Activated T-cell treated with anti-CD3 and anti-CD28 coated beads, Interleukin-2, amount 50 U/mL, for 48 hours (primary cell): ENCODE results near the gene CDK6.

Source experiments
- DNase-seq, 2 experiments: peaks; one replicate each; pipeline ENCODE4 v3.0.0-alpha.2; 2020

Gene CDK6

DNA sequence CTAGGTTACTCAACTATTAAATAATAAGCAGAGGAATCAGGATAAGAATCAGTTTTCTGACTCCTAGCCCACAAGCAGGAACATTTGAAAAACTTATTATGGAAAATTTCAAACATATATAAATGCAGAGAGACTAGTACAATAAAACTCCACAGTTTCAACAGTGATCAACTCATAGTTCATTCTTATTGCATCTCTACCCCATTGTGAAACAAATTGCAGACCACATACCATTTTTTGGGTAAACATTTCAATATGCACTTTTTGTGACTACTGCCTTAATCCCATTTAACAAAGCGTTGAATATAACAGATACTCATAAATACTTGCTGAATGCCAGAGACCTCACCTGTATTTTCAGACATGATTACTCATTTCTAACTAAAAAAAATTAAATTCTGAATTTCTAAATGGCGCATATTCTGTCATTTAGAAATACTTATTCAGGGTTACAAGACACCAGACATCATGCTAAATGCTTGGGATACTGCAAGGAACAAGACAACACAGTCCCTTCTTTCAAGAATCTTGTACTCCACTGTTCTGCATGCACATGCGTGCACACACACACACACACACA is 11.4 kb downstream of the CDK6 start:
- no peak for DNase-seq

DNA sequence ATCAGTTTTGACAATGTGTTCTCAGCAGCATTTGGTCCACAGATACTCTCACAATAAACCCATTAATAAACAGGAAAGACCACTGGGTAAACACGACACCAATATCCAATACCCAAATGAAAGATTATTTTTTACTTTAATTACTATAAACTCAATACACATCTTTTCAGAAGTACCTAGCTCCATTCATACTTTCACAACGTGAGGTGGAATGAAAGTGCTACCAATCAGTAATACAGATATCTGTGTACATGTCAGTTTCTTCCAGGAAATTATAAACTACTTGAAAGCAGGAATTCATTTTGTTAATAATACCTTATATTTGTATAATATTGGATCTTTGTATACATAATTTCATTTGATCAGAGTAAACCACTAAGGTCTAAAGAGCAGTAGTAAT is 11.9 kb downstream of the CDK6 start:
- no peak for DNase-seq

DNA sequence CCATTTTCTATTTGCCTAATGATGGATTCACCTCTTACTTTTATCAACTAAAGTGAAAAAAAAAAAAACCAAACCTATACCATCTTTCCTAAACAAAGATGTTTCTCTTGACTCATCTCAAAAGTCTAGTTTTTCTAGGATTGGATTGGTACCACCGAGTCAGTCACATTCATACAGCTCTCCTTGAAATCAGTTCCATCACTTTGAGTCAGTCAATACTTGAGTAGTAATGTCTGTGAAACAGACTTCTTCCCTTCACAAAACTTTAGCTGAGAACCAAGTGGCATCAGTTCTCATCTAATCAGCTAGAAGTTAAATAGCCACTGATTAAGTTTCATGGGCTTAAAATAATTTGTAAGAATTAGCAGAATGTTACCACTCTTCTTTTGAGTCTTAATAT is 13.3 kb downstream of the CDK6 start:
- no peak for DNase-seq

DNA sequence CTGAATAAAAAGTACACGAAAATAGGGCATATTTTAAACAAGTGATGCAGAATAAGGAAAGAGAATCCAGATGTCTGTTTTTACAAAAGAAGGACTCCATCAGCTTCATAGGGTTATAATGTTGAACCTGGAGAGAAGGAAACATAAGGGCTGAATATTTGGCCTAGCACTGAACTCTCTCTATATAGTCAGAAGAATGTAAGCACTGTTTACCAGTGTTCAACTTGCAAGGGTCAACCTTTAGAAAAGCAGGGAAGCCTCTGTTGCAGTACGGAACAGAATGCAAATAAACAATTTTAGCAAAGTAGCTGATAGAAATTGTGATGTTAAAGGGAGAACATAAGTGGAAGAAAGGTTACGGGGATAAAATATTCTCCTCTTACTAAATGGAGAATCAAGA is 16.2 kb downstream of the CDK6 start:
- DNase-seq, result no peak

DNA sequence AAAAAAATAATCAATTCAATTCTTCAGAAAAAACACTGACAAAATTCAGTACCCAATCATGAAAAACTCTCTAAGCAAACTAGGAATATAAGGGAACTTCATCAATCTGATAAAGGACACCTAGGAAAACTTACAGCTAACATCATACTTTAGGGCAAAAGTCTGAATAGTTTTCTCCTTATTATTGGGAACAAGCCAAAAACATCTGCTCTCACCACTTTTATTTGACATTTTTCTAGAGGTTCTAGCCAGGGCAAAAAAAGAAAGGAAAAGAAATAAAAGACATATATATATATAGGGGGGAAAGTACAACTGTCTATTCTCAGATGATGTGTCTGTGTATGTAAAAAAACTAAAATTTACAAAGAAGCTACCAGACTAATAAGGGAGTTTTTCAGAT is 19.0 kb downstream of the CDK6 start:
- no peak for DNase-seq

DNA sequence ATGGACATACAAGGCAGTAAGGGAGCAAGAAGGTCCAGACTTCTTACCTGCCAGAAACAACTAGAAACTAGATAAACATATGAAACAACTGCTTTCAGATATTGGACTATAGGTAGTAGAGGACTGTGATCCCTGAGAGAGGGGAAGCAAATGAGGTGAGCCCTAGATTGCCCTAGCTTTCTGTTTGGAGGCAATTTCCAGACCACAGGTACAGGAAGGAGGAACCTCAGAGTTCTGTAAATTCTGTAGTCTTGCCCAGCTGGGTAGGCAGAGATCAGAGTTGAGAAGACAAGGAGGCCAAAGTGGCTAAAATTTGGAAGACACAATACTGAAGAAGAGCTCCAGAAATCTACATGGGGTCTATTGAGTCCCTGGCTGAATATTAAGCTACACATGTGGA is 21.0 kb downstream of the CDK6 start:
- DNase-seq, result no peak

DNA sequence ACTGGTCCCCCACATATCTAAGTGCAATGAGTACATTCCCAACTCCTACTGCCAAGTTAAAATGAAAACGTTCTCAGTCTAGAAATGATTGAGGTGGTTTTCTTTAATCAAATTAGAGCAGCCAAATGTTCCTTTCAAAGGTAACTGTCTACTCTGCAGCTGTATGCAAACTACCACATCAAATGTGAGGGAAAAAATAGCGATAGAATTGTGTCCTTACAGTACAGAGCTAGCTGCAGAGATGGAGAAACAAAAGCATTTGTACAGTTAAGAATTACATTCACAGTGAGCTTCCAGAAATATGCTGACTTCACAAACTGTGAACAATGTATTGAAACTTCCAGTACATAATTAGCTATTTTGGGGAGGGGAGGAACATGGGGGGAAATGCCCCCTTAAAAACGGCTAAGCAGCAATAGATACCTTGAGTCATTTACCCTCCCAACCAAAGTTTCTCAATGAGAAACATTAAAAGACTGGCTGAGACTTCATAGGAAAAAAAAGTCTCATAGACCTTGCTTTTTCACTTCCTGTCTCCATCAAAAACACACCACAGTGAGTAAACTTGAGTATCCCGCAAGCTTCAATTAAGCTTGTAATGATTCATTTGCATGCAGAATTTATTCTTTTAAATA is 22.9 kb downstream of the CDK6 start:
- no peak for DNase-seq

DNA sequence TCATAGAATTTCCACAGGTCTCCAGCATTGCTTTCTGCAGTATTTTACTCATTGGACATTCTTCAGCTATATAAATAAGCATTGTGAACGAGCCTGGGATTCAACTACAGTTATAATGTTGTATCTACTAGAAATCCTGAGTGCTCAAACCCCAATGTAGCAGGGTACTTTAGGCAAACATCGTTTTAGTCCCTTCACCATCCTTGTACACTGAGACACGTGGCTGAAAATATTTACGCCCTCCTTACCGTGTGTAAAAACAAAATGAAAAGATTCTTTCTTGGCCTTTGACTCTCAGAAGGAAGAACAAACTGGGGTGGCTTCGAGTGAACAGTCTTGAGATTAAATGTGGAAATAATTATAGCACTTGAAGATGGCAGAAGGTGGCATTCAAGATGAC is 25.2 kb downstream of the CDK6 start:
- no peak for DNase-seq

DNA sequence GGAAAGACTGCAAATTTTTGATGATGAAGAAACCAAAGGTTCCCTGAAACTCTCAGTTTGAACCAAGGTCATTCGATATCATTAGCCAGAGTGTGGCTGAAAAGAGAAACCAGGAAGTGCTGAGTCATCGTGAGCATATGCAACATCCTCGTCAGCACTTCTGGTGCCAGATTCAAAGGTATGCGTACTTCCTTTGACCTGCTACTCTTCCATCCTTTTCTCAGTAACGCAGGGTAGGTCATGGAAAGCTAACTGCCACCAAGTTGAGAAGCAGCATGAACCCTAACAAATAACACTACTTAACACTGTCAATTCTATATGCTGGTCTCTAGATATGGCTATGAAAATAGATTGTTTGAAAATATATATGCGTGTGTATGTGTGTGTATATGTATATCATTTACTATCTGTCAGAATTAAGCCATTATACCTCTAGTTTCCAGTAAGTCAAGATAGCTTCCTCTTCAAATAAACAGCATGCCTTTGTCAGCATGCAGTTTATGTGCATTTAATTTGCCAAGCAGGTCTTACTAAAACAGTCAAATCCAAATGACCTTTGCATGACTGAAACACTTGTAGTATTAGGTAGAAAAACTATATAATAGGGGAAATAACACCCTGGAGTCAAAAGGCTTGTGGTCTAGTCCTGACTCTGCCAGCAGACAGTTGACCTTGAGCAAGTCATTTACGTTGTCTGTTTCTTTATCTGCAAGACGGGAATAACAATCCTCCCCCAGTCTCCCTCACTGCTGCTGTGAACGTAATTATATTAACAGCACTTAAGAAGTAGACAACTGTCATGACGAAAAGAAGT is 26.4 kb downstream of the CDK6 start:
- DNase-seq, result peak in 1 of 2 experiments; percentile 64

DNA sequence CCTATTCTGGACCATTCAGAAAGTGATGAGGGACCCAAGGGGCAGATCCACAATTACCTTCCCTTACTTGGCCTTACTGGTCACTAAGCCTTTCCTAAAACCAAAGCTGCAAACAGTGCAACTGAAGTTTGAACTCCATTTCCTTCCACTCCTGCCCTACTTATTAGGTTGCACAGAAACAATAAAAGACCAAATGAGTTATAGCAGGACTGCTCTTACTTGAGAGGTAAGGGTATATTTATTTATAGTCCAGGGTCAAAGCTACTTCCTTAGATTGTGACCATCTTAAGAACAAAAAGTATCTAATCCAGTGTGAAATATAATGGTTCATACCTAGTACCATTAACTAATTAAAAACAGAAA is 27.0 kb downstream of the CDK6 start:
- no peak for DNase-seq

DNA sequence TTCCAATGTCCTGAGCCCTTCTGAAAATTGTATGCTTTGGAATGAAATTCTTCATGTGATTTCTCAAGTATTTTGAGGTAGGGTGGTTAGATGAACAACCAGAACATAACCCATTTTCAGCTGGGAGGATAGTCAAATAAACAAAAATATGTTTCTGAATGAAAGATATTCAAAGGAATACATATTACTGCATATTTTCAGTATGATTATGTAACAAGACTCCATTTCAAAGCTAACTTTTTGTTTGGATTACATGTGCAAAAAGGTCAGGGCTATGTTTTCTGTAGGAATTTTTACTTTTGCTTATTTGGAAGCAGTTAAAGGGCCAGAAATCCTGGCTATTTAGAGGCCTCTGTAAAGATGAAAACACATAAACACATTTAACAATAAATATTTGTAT is 27.7 kb downstream of the CDK6 start:
- no peak for DNase-seq

DNA sequence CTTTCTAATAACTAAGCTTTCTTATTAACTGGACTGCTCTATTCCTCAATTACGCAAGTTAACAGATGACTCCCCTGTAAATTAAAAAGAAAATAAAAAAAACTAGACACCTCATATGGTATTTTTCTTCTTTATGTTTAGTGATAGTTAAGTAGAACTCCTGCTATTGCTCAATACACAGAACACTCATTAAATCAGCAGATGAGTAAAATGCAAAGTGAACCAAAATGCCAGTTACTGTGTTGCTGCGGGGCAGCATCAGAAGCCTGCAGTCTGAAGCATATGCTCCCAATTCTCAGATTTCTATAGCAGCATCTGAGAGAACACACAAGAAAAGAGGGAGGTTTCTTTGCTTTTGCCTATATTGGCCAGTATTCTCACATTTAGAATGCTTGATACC is 28.4 kb downstream of the CDK6 start:
- no peak for DNase-seq

DNA sequence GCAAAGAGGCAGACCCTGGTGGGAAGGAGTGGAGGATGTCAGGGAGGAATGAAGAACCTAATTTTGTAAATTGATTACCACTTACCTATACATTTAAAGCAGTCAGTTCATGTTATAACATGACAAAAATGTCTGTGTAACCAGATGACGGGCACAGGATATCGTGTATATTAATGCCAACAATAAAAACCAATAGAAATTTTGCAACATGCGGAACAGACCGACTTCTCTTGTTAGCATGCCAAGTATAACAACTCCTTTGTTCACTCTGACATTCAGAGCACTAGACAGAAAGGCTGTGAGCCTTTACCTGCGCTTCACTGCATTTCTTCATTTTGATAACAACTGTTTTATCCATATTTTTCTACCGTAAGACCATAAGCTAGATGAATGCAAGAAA is 29.9 kb downstream of the CDK6 start:
- no peak for DNase-seq

DNA sequence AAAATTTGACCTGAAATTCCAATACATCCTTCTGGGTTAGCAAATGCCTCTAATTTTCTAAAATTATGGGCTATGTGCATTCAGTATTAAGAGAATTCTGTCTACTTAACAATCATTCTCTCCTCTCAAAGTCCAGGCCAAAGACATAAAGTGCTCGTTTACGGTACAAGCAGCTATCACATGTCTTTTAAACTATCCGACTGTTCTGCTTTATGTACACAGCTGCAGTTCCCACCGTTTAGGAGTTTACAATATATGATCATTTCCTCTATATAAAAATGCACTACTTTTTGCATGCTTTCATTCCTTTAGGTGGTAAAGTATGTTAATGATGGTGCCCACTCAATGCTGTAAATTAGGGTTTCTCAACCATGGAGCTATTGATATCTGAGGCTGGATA is 34.0 kb downstream of the CDK6 start:
- no peak for DNase-seq

DNA sequence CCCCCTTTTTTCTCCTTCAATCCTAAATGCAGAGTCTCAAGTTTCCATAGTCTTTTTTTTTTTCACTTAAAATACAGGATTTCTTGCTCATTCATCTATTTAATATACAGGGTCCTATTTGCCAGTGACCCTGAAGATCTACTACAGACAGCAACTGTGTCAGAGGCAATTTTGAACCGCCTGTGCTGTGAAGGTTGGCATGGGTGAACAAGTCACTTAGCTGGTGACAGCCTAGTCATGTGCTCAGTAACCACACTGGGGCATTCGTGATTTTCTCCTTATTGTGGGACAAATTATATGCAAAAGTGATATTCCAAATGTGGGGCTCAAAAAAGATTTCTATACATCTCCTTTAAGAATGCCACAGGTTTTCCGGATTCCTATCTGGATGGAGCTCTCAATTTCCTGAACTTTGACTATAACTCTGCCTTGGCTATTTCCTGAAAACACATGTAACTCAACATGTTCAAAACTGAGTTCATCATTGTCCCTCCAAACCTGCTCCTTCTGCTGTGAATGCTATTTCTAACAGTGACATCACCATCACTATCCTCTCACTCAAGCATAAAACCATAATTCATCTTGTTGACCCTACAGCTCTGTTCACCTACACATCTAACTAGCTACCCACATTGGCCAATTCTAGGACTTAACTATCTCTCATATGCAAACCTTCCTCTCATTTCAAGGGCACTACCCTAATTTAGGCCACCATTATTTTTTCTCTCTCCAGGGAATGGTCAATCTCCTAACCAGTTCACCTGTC is 36.7 kb downstream of the CDK6 start:
- no peak for DNase-seq

DNA sequence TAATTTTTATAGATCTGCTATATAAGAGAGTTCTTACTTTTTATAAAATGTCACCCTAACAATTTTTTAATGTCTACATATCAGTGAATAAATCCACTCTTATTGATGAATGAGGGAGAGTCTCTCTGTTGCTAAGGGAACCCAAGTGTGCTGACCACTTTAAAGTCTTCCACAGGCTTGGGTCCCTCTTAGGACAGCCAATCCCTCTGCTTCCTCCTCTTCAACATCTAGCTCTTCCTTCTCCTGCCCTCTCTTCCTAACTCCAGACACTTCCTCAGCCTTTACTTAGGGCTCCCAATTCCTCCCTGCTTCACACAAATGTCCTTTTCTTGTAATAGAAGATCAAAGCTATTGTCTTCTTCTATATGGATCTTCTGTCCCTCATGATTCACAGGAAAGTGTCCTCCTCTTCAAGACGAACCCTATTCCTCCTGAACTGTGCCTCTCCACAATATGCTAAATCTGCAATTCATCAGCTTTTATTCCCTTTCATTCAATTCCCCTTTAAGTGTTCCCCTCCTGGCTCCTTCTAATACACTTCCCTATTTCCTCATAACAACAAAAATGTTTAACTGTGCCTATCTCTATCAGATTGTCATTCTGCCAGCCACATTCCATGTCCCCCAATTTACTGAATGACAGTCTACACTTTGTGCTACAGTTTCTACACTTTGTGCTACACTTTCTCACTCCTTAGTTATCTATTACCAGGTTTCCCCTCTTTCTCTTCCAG is 37.7 kb downstream of the CDK6 start:
- DNase-seq, result no peak

DNA sequence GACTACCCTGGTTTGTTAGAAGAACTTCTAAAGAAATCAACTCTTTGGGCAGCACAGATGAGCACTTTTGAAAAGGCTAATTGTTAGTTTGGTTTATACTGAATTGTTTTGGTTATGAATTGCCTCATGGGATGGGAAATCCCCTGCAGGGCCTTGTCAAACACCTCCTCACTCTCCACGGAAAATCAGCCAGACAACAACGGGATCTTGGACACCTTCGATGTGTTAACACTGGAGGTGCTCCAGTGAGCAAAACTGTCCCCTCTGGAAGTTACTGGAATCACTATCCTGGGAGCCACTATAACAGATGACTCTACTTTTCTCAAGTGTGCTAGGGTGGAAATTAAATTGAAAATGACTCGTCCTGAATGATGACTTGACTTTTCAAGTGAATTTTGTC is 38.7 kb downstream of the CDK6 start:
- peak; percentile 62 to 65 for DNase-seq

DNA sequence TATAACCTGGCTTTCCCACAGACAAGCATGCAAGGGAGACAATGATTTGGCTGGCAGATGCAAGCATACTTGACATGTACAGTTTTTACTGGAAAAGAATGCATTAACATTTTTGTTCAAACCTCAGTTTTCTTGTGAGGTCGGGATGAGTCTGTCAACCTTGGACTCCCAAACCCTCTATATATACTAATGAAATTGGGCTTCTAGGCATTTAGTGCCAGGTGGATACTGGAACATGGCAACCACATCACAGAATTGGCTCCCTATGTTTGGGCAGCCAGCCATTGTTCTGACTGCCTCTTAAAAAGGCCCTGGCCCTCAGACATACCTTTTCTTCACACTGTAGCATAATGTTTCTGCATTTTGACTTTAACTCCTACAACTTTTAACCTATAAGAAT is 39.1 kb downstream of the CDK6 start:
- DNase-seq, result no peak

DNA sequence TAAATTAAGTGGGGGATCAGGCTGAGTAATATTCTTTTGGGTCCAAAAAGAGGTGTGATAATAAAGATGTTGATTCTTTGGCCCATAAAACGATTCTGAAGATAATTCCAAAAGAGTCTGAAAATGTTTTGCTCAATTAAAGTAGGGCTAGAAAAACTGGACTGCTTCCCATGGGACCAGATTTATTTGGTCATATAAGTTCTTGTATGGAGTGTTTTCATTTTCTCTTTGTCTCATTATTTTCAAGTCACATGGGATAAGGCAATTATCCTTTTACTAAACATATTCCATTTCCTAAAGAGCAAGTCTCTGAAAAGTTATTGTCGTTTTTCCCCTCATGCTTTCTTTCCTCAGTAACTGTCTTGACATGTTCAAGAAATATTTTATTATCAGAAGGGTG is 41.5 kb downstream of the CDK6 start:
- no peak for DNase-seq

DNA sequence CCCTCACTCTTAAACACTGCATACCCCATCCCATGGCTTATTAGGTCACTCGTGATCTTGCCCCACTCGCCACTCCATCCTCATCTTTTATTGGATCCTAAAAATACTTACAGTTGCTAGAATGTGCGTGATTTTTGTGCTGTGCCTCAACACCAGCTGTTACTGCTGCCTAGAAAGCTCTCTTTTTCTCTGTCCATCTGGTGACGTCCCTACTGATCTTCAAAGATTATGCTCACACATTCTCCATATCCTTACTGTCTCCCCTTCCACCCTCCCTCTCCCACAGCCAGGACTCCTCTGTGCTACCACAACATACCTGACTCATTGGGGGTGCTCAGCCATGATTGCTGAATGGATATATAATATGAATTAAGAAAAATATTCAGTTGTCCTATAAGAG is 42.0 kb downstream of the CDK6 start:
- DNase-seq, result no peak

DNA sequence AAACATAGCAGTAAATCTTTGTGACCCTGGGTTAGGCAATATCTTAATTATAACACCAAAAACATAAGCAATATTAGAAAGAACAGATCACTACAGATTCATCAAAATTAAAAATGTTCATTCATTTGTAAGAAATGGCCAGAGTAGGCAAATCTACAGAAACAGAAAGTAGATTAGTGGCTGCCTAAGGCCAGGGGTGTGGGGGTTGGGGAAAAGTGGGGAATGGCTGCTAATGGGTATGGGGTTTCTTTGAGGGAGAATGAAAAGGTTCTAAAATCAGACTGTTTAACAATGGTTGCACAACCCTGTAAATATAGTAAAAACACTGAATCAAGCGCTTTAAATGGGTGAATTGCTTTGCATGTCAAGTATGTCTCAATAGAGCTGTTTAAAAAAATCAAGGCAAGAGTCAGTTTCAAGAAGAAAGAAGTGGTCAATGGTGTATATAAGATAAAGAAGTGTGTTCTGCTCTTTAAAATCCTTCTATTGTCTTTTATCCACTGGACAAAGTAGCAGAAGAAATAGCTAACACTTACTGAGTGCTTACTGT is 42.6 kb downstream of the CDK6 start:
- DNase-seq, result no peak

DNA sequence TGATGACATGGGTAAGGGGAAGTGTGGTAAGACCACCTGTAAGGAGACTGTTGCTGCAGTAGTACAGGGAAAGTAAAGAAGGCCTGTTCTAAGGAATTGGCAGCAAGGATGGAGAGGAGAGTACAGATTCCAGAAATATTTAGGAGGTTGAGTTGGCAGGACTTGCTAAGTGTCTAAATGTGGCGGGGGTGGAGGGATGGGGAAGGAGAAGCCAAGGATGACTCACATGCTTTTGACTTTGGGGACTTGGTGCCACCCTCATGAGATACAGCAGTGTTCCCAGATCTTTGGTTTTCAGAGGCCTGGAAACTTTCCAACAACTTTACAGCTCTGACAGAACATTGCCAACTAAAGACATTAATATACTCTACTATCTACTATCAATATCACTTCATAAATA is 45.4 kb downstream of the CDK6 start:
- no peak for DNase-seq
